Adrenal gland (tissue), 5 donors: Measurements from ENCODE around the gene CEP135.

Source experiments
- CTCF ChIP-seq, 6 experiments: fragments of 450-650 bp in 4 of 6; fragments of 200-600 bp in 2 of 6; sonication (generic) in 1 of 6; IDR thresholded peaks; 1 replicate in 5 of 6; 2 replicates in 1 of 6; pipeline versions ENCODE4 v1.5.1 to v1.8.0; 2016 to 2021; ENCODE audit warnings: antibody characterized with exemption in 6 of 6, mild to moderate bottlenecking in 2 of 6, moderate library complexity in 1 of 6
- POLR2A ChIP-seq, 2 donors: fragments of 450-650 bp; IDR thresholded peaks; one replicate each; pipeline ENCODE4 v1.6.1; 2017; ENCODE audit warnings: antibody characterized with exemption in 2 of 2, mild to moderate bottlenecking in 2 of 2, moderate library complexity in 1 of 2
- donor health status: DM: no; HTN: no; CAD: no.

- no peak for TF ChIP-seq CTCF (IDR thresholded peaks at IDR 0.05)
- TF ChIP-seq POLR2A (IDR thresholded peaks at IDR 0.05): no peak
Observed at GRCh38 chr4:55912249-55912648, 36.5 kb upstream of the CEP135 start.
